Muscle of arm (tissue), 12 donors: Measurements from ENCODE around the gene PSTK. TPM values are rescaled to one million over a fixed set of nuclear protein-coding genes. Genes with fewer than 3 reads are reported as not detected.

Experiments used
- DNase-seq: peaks from one replicate; pipeline ENCODE4 v3.0.0-alpha.2; 2013
- polyA plus RNA-seq, 12 donors: library from polyadenylated mRNA; unstranded; fragments of 120-200 nt; gene quantifications; one replicate each; pipeline ENCODE4 v1.2.1, GENCODE V29; 2013; ENCODE audit not compliant: insufficient read length in 12 of 12

The PSTK gene
- polyA plus RNA-seq, 12 donors, result 3.3 to 10.4 (median 5.4) TPM; not detected in 1

DNA sequence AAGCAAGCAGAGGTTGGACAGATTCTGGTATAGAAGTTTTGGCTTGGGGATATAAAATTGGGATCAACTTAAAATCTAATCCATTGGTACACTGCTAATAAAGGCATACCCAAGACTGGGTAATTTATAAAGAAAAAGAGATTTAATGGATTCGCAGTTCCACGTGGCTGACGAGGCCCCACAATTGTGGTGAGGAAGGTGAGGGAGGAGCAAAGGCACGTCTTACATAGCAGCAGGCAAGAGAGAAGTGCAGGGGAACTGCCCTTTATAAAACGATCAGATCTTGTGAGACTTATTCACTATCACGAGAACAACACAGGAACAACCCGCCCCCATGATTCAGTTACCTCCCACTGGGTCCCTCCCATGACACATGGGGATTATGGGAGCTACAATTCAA is 38.3 kb downstream of the PSTK start:
- DNase-seq, result no peak

DNA sequence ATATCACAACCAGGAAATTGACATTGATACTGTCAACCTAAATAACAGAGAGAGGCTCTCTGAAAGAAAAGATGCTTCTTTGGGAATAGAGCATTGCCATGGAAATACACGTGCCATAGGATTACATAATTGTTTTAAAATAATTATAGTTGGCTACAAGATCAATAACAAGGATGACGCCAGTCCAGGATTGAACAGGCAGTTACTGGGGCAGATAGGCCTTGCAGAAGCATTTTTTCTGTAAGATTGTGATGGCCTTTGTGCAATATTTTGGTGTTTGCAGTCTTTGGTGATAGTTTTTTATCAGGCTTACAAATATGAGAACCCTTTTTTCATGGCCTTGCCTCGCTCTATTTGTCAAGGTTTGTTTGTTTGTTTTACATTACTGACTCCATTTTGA is 39.1 kb downstream of the PSTK start:
- no peak for DNase-seq

DNA sequence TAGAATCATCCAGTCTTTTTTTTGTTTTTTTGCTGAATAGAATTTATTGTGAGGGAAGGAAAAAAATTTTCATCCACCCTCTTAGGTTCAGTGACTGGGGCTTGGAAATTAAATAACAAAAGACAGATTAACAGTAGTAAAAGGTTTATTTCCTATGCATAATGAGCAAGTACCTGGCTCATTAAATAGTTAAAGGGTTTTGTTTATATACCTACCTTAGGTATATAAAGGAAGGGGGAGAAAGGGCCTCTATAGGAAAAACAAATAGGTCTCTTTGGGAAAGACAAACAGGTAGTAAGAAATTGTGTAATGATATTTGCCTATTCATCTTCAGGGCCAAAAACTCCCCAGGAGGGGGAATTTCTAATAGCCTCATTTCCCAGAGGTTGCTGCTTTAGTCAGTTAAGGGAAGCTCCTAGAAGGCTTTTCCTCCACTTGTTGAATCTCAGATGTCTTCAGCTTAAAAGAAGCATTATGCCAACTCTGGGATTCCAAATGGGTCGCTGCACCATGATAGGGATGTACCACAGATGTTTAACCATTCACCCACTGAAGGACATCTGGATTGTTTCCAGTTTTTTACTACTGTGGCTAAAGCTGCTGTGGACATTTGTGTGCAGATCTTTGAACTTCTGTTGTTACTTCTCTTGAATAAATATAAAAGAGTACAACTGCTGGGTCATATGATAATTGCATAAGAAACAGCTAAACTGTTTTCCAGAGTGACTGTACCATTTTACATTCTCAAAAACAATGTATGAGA is 39.9 kb downstream of the PSTK start:
- DNase-seq, result no peak

DNA sequence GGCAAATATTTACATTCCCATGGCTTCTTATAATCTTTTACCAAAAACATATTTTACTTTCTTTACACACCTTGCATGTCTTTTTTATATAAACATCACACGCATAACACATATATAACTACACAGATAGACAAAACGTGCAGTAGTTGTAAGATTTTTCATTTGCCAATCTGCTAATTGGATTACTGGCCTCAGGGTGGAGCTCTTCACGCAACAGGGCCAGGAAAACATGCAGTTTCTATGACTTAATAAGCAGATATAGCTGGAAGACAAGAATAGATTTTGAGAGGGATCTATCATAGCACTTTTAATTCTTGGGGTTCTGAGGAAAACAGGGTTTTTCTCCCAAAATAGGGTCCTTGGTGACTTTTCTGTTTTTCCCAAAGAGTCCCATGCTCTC is 41.3 kb downstream of the PSTK start:
- DNase-seq, result no peak

DNA sequence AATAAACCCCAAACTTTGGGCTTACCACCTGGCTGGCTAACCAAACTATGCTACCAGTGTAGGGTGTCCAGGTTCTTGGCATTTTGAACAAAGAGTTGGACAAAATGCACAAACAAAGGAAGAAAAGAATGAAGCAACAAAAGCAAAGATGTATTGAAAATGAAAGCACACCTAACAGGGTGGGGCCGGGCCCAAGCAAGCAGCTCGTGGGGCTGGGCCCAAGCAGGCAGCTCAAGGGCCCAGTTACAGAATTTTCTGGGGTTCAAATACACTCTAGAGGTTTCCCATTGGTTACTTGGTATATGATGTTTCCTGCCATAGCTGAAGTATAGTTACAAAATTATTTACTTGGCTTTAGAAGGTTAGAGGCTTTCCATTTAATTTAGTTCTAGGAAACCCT is 44.3 kb downstream of the PSTK start:
- no peak for DNase-seq

DNA sequence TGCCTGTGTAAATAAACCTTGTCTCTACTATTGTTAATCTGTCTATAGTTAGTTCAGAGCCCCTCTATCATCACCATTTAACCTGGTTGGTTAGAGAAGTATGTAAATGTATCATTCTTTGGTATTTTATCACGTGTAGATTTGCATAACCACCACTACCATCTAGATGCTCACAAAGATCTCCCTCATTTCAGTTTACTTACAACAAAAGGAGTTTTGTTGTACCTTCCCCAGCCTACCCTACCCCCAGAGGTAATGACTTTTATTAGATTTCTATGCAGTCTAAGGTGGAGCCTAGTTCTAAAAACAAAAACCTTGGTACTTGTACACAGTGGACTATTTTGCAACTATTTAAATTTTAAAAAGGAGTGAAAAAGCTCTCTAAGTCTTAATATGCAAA is 46.1 kb downstream of the PSTK start:
- DNase-seq, result no peak

DNA sequence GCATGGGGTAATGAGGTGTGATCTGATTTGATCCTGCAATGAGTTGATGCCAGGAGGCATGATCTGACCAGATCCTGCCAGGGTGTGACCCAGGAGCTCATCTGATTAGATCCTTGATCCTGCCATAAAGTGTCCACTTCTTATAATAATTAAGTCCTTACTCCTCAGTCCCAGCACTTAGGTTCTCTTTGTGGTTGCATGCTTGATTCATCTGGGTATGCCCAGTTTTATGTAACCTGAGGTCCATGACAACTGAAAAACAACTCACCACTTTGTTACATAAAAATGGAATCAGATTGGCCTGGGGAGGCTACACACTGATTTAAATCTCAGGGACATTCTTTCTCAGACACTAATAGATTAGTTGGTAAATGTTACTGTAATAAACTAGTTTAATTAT is 47.7 kb downstream of the PSTK start:
- no peak for DNase-seq

DNA sequence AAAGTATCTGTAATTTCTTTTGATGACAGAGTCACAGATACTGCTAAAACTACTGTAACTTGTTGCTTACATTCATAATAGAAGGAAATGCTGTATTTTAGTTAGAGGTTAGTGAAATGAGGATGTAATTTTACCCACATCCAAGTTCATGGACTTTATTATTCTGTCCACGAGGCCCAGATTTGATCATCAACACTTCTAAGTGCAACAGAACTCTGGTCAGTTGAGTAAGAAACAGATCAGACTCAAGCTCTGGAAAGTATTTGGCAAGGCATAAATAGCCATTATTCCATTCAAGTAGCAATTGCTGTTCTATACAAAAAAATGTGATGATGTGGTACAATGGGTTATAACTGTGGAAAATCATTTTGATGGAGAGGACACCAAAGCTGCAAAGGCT is 50.9 kb downstream of the PSTK start:
- no peak for DNase-seq

DNA sequence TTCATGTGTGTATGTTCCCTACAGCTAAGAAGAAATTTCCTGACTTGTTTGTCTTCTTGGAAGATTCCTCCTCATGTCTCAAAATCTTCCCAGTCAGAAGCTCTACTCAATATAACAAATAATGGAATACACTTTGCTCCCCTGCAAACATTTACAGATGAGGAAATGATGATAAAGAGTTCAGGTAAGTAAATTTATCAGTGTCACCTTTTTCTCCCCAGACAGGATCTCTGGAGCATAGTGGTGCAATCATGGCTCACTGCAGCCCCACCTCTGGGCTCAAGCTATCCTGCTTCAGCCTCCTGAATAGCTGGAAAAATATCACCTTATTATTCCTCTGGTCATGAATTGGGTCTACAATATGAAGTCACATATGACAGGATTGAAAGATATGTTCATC is 54.1 kb downstream of the PSTK start:
- DNase-seq, result no peak

DNA sequence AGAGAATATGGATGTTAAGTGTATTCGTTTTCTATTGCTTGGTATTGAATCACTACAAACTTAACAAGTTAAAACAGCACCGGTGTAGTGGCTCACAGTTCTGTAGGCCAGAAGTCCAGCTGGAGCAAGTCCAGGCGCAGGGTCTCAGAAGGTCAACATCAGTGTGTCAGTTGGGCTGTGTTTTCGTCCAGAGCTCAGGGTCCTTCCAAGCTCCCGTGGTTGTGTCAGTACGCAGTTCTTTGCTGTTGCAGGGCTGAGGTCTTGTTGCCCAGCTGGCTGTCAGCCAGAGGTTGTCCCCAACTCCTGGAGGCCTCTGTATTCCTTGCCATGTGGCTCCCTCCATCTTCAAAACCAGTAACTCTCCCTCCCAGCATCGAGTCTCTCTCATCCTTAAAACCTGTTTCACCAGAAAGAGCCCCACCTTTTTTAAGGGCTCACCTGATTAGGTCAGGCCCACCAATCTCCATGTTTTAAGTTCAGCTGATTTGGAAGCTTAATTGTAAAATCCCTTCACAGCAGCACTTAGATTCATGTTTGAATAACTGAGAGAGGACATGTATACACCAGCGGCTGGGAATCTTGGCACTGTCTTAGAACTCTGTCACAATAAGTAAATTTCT is 55.4 kb downstream of the PSTK start:
- no peak for DNase-seq

DNA sequence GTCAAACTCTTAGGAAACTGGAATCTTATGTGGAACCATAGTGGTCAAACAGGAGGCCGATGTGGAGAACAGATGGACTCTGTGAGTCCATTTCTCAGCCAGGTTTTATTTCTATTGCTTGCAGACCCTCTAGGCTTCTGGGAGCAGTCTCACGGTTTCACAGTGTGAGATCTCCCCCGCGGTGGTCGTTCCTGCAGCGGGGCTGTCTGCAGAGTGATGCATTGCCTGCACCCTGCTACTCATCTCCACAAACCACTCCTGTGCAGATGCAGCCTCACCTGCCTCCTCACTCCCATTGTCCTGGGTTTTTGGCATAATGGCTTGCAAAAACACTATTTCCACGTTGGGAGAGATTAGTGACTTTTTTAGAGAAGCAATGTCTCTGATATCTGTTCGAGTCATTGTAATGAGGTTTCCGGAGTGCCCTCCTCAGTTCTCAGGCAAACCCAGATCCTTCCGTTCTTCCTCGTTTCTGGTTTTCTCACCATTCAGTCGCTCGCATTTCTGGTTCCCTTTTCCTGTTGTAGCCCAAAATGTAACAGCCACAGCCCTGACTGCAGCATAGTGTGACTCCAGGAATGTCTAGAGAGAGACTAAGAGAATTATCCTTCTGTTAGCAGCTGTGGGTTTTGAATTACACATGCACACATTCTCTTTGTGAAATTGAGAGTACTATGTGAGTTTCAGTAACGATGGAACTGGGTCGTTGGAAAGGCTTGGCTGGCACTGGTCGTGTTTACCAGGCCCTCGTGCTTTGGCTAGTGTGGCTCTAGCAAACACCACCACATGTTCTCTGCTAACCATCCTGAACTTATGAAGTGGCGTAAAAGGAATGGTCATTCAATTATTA is 58.8 kb downstream of the PSTK start:
- no peak for DNase-seq

DNA sequence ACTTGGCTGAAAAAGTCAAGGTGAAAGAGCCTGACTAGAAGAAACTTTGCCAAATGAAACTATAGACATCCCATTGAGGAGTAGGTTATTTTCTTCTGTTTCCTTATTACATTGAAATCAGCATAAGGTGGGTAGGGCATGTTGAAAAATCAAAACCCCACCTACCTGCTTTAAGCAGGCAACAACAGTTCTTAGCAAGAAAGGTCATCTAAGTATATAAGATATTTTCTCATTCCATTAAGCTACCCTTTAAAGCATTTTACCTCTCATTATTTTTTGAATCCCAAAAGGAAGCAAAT is 59.4 kb downstream of the PSTK start:
- no peak for DNase-seq

Other genes starting within 250 kb of the PSTK start
- 1 to 10 TPM in 9 of 12 donors, under 1 TPM in 1, not detected in 2; 0.82 to 2.0 (median 1.3) TPM for gene CUZD1, start 134.5 kb upstream of the PSTK start, polyA plus RNA-seq
- 1 to 10 TPM in 10 of 12 donors, not detected in 2; 1.7 to 7.9 (median 3.6) TPM for gene FAM24B, start 100.8 kb upstream of the PSTK start, polyA plus RNA-seq
- gene FAM24A, start 69.8 kb upstream of the PSTK start, polyA plus RNA-seq, result not detected
- 10 to 100 TPM in 11 of 12 donors, not detected in 1; 10.6 to 19.6 (median 14.5) TPM for gene C10orf88, start 26.2 kb upstream of the PSTK start, polyA plus RNA-seq
- 10 to 100 TPM in 10 of 12 donors, 1 to 10 TPM in 1, not detected in 1; 8.9 to 22.5 (median 16.6) TPM for gene IKZF5, start 28.4 kb downstream of the PSTK start, polyA plus RNA-seq
- gene ACADSB, start 28.6 kb downstream of the PSTK start, polyA plus RNA-seq, result 10 to 100 TPM in 10 of 12 donors, 1 to 10 TPM in 1, not detected in 1; 9.4 to 18.1 (median 14.9) TPM
- not detected for gene HMX3, start 155.6 kb downstream of the PSTK start, polyA plus RNA-seq
- not detected for gene HMX2, start 167.7 kb downstream of the PSTK start, polyA plus RNA-seq
- gene BUB3, start 174.0 kb downstream of the PSTK start, polyA plus RNA-seq, result 10 to 100 TPM in 11 of 12 donors, not detected in 1; 17.7 to 75.3 (median 64.9) TPM